GM21529 (cell line): ENCODE data around the gene COPS6.

Experiments
- ATAC-seq: cut with Tn5 transposase; IDR thresholded peaks from one replicate; pipeline ENCODE4 v1.9.1; 2021; ENCODE audit not compliant: unreplicated experiment

The COPS6 gene

DNA sequence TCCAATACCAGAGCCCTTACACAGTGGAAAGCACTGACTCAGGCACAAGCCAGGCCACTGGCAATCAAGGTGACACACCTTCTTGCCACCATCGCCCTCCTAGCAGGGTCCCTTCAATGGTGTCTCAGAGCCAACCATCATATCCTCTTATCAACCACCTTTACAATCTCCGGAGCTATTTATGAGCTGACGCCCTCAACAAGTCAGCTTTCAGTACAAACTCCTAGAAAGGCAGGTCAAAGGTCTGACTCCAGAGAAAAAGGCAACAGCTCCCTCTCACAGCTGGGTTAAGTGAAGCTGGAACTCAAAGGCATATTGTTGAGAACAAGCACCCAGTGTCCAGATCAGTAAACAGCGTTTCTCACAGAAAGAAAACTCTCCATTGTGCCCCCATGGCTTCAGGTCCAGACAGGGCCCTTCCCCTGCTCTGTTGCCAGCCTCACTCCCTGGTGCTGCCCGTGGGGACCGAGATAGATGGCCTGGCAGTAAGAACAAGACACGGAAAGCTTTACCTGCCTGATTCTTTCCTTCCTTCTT is 9.7 kb upstream of the COPS6 start:
- ATAC-seq = no peak

DNA sequence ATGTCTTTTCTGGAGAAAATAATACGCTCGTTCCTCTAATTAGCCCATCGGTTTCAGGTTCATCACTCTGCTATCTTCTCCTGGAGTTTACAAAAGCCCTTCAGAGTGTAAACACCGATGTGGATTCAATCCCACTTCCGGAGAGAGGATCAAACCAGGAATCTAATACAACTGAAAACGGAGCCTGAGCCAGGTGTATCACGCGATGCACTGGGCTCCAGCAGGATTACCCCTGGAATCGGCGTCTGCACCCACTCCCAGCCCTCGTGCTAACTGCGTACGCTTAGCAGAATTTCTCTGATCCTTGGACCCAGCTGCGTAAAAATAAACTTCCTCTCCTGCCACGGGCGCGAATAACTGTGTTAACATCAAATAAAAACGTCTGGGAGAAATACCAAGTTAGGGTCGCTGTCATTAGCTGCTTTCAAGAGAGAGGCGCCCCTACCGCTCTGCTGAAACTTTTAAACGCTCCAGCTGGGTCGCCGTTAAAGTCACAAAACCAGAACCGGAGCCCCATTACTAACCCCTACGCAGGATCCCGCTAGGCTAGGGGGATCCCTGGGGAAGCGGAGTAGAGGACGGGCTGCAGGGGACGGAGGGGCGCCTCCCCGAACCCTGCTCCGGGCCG is 7.7 kb upstream of the COPS6 start:
- no peak for ATAC-seq

DNA sequence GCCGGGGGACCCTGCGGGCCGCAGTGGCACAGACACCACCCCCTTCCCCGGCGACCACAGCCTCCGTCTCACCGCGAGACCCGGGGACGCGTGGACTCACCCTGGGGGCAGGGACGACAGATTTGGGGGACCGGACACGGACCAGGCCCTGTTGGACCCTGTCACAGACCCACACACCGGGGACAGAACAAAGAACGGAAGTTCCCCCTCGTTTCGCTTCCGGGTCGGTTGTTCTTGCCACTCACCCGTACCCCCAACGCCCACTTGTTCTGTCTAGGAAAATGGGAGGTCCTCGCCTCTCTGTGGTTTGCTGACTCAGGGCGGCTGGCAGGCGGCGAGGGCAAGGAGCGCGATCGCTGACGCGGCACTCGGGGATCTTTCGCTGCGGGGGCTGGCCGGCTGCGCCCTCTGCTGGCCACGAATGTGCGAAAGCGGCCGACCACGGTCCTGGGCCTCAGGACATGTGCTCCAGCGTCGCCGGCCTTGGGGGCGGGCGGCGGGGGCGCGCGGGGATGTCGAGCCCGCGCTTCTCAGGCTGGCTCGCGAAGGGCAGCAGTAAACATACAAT is 7.2 kb upstream of the COPS6 start, which contains the start of gene ZNF3:
ZNF3 (minus strand) TSS at position 189 of the 568 bp plus-strand sequence. CDS start 4,366 bp downstream, outside the sequence.
- ATAC-seq = peak; percentile 89

DNA sequence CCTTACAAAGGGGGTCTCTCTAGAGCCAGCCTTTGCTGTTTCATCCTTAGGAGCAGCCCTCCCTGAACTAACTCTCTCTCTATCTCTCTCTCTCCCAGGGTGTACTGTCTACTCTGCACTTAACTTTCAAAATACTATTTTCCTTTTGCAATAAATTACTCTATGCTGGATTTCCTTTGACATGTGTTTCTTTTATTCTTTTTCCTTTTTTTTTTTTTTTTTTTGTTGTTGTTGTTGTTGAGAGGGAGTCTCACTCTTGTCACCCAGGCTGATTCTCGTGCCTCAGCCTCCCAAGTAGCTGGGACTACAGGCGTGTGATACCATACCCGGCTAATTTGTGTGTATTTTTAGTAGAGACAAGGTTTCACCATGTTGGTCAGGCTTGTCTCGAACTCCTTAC is 5.8 kb upstream of the COPS6 start:
- ATAC-seq = no peak

DNA sequence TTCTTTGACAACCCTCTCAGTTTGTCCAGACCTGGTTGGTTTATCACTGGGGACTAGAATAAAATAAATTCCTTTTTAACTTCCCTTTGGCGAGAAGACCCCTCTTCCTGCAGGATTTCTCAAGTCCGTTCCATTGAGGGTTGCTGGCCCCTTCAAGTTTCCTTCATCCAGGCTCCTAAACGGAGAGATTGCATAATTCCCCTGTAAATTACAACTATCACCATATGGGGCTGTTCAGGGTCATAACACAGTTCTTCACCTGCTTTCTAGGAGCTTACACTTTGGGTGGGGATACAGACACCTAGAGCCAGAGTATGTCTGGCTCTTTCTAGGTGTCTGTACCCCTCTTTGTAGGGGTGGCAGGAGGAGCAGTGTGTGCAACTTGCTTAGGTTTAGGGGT is 3.3 kb upstream of the COPS6 start:
- ATAC-seq = no peak

DNA sequence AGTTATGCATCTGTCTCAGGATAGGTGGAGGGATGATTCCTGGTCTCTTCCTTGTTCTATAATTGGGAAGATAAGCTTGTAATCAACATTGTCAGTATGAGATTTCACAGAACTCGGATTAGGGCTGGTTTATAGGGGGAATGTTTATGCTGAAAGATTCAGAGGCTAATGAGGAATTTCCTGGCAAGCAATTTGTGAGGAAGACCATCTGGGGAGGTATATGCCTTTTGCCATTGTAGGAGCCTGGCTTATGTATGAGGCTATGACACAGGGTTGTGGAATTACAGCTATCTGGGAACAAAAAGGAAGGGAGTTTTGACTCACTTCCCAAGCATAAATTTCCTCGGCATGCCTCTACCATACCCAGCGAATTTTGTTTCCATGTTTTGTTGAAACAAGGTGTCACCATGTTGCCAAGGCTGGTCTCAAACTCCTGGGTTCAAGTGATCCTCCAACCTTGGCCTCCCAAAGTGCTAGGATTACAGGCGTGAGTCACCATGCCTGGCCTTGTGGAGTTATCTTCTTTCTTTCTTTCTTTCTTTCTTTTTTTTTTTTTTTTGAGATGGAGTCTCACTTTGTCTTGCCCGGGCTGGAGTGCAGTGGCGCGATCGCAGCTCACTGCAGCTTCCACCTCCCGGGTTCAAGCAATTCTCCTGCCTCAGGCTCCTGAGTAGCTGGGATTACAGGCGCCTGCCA is 1.6 kb upstream of the COPS6 start:
- ATAC-seq = no peak

DNA sequence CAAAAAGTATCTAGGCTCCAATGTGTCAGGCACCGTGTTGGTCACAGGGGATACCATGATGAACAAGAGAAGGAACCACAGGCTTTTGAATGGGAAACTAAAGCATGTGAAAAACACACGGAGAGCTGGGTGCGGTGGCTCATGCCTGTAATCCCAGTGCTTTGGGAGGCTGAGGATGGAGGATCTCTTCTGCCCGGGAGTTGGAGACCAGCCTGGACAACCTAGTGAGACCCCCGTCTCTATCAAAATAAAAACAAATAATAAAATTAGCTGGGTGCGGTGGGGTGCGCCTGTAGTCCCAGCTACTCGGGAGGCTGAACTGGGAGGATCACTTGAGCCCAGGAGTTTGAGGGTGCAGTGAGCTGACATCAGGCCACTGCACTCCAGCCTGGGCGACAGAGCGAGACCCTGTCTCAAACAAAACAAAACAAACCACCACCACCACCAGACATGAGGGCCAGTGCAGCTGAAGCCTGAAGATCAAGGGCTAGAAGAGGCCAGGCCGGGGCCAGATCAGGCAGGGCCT is 611 bp upstream of the COPS6 start:
- no peak for ATAC-seq

DNA sequence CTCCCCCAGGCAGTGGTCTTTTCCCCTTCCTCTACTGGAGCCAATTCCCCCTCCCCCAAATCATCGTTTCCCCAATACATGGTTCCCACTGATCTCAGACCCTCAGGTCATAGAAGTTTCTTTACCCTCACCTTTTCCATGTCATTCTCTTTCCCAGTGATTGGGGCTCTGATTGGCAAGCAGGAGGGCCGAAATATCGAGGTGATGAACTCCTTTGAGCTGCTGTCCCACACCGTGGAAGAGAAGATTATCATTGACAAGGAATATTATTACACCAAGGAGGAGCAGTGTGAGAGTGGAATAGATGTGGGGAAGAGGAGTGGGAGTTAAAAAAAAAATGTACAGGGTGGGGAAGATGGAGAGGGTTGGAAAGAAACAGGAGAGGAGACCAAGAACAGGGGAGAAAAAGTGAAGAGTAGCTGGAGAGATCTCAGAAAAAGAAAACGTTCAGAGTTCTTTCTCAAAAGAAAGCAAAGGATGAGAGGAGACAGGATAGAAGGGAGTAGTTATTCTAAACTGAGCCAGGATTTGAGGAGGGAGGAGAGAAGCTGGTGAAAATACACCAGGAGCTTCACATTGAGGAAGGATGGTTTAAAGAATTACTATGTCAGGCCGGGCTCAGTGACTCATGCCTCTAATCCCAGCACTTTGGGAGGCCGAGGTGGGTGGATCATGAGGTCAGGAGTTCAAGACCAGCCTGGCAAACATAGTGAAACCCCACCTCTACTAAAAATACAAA is 858 bp downstream of the COPS6 start:
- ATAC-seq = no peak

DNA sequence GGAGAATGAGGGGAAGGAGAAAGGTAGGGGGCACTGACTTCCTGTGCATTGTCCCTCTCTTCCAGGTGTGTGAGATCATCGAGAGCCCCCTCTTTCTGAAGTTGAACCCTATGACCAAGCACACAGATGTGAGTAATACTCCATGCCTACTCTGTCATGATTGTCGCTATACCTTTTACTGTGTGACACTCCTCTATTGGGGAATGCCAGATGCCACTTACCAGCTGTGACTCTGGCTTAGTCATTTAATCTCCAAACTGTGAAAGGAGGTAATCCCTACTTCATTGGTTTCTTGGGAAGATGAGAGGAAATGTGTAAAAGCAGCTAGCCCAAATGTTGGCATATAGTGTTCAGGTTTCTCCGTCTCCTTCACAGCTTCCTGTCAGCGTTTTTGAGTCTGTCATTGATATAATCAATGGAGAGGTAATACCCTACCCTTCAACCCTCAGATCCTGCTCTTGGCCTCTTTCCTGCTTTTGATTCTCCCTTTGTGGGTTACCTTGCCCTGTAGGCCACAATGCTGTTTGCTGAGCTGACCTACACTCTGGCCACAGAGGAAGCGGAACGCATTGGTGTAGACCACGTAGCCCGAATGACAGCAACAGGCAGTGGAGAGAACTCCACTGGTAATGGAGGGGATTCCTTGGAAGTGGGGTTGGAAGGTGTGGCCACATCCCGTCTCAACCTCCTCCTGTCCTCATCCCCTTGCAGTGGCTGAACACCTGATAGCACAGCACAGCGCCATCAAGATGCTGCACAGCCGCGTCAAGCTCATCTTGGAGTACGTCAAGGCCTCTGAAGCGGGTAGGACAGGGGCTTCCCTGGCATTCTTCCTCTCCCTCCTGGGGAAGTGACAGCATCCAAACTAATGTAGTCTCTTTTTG is 2.0 kb downstream of the COPS6 start:
- ATAC-seq = no peak

DNA sequence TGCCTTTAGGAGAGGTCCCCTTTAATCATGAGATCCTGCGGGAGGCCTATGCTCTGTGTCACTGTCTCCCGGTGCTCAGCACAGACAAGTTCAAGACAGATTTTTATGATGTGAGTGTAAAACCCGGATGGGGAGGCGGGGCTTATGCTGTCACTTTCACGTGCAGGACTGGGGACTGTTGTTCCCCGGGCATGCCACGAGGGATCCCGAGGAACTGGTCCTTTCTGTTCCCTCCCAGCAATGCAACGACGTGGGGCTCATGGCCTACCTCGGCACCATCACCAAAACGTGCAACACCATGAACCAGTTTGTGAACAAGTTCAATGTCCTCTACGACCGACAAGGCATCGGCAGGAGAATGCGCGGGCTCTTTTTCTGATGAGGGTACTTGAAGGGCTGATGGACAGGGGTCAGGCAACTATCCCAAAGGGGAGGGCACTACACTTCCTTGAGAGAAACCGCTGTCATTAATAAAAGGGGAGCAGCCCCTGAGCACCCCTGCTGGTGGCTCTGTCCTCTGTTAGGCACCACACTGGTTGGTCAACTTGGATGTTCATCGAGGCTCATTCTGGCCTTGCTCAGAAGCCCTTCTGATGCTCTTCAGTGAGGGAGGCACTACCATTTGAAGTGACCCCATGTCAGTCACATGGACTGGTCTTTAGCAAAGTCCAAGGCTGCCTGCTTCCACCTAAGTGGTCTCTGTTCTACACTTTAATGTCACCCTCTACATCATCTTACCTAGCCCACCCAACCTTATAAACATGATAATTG is 2.8 kb downstream of the COPS6 start:
- no peak for ATAC-seq

DNA sequence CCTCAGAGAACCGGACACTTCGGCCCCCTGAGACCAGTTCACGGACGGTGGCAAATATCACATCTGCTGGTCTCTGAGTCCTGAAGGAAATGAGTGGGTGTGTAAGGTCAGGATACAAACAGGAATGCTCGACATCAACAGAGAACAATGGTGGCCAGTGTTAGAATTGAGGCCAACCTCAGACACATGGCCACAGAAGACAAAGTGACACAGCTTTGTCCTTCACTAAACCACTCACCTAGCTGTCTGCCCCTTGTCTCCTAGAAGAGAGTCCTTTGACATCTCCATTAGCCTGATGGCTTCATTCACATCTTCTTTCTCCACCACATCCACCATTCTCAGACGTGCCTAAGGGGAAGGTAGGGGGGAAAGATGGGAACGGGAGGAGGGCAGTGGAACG is 4.3 kb downstream of the COPS6 start:
- no peak for ATAC-seq

DNA sequence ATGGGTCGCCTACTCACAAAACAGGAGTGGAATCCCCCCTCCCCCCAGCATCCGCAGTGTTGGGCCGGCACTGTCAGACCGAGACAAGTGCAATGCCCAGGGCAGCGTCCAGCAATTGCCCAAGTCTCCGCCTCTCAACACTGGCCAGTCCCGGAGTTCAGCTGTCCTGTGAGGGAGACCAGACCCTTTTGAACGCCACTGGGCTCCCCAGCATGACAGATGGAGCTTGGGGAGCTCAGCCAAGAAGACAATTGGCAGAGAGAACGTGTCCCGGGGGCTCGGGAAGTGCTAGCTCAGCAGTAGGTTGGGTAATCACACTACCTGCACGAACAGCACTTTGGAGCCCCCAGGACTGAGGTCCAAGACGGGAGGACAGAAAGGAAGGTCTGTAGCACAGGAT is 4.7 kb downstream of the COPS6 start:
- no peak for ATAC-seq

DNA sequence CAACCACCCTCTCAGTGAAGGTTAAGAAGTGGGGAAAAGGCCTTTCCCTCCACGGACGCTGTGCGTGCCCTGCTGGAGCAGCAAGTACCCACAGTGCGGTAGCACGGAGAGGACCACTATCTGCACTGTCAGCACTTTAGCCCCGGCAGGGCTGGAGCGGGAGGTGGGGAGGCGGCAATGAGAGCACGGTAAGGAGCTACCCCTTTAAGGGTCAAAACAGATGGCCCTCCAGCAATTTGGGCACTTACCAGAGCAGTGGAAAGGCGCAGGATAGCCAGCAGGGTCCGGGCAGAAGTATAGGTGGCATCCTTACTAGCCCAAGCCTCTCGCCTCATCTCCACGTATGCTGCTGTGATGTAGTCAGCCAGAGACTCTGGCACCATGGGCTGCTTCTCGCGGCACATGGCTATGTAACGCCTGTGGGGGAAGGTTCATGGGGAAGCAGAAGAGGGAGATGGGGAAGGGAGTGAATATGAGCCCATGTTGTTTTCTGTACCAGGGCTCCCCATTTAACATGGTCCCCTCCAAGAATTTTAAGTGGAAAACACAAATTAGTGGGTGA is 5.2 kb downstream of the COPS6 start:
- ATAC-seq = no peak

DNA sequence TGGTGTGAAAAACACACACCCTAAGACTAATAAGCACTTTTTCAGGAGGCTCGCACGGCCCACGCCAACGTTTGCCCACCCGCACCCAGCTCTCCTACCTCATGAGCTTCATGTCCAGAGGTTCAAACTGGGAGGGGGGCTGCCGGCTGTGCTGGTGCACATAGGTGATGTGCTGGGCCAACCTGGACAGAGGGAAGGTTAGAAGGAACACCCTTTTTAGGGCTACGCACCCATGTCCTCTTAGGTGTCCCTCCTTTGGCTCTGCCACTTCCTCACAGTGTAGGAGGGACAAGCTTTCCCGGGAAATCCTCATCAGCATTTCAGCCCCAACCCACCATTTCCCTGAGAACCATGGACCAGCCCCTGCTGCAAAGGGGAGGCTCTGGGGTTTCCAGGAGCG is 6.5 kb downstream of the COPS6 start:
- ATAC-seq = no peak

DNA sequence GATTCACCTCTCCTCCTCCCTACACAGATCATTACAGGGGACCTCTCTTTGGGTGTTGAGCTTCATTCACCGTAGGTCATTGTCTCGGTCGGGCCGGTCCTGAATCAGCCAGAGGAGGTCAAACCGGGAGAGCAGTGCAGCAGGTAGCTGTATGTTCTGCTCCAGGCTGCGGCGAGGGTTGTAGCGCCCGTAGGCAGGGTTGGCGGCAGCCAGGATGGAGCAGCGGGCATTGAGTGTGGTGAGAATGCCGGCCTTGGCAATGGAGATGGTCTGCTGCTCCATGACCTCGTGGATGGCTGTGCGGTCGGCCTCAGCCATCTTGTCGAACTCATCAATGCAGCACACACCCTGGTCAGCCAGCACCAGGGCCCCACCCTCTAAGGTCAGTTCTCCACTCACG is 6.9 kb downstream of the COPS6 start:
- ATAC-seq = no peak

DNA sequence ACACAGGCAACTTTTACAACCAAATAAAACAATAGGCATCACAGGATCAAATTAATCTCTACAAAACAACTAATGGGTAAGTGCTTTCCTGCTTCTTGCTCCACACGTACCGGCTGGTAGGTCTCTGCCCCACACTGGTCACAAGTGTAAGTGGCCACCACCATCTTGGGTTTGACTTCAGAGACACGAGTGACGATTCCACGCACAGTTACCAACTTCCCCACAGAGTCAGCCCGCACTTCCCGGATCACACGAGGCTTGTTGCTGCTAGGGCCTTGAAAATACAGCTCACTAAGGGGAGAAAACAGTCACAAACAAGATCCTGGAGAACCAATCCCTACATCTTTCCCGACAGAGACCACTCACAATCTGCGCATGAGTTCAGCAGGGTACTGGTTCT is 10.1 kb downstream of the COPS6 start:
- ATAC-seq = no peak

DNA sequence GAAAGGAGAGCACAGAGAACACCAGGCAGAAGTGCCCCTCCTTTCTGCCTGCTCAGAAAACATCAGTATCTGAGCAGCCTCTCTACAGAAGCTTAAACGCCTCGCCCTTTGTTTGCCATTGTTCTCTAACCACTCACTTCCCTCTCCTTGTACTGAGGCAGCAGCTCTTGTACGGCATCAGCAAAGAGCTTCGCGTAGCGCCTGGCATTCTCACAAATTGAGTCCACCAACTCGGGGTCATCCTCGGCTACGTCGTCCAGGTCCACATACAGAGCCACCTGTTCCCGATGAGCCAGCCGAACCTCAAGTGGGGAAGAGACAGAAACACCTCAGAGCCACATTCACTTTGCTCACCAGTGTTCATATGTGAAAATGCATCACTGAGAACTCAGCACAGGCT is 10.7 kb downstream of the COPS6 start:
- no peak for ATAC-seq

DNA sequence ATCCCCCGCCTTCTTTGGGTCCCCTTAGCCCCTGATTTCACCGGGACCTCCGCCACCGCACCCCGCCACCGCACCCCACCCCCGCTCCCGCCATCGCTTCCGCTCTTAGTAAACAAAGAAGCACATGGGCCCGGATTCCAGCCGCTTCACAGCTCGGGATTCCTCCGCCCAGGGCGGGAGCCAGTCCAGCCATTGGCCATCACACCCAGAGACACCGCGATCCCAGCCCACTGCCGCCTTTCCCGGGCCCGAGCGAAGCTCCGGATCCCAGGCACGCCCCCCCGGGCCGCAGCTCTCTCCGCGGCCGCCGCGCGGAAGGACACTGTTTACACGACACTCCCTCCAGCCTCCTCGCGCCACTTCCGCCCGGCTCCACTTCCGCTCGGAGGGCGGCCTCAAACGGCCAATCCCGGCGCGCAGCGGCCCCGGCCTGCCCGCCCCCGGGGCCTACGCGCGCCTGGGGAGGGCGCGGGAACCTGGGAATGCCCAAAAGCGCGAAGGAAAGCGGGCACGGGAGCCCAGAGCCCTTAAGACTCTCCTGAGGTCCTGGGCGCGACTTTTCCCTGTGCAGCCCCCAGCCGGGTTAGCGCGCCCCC is 11.7 kb downstream of the COPS6 start:
- ATAC-seq = peak; percentile 63
